GM11168 (cell line): ENCODE measurements around the gene RITA1.

Source experiments
- in situ Hi-C: fragments of 300-500 bp; cut with MboI; formaldehyde crosslinking; loops from one replicate; pipeline ENCODE4 v1.12.0; 2022; ENCODE audit warnings: low sequenced_read_pairs; ENCODE audit not compliant: unreplicated experiment

Gene RITA1

DNA sequence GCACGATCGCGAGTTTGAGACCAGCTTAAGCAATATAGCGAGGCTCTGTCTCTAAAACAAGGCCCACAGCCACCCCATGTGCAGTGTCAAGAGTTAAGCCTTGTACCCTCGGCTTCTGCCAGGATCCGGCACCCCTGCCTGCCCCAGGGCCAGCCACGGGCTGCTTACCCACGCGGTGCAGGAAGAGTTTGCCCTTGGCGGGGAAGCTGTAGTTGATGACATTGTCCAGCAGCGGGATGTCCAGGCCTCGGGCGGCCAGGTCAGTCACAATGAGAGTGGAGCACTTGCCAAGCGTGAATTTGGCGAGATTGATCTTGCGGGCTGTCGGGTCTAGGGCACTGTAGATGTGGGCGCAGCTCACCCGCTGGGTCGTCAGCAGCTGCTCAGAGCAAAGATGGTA lies 13.3 kb upstream of the RITA1 start:
- in situ Hi-C loops, result no loop called here

DNA sequence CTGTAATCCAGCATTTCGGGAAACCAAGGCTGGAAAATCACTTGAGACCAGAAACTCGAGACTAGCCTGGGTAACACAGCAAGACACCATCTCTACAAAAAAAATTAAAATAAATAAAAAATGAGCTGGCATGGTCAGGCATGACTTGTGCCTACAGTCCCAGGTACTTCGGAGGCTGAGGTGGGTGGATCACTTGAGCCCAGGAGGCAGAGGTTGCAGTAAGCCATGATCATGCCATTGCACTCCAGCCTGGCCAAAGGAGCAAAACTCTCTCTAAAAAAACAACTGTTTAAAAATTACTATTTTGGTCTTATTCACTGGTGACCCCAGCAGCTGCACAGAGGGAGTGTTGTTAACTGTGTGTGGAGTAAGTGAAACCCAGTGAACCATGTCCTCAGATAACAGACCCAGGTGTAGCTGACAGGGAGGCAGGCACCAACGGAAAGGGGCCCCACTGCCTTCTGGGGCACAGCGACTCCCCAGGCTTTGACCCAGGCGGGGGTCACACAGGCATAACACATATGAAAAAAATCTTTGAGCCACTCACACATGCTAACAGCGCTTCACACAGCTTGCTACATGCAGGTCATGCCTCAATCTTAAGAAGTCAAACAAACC lies 12.3 kb upstream of the RITA1 start:
- in situ Hi-C loops, result no loop called here

DNA sequence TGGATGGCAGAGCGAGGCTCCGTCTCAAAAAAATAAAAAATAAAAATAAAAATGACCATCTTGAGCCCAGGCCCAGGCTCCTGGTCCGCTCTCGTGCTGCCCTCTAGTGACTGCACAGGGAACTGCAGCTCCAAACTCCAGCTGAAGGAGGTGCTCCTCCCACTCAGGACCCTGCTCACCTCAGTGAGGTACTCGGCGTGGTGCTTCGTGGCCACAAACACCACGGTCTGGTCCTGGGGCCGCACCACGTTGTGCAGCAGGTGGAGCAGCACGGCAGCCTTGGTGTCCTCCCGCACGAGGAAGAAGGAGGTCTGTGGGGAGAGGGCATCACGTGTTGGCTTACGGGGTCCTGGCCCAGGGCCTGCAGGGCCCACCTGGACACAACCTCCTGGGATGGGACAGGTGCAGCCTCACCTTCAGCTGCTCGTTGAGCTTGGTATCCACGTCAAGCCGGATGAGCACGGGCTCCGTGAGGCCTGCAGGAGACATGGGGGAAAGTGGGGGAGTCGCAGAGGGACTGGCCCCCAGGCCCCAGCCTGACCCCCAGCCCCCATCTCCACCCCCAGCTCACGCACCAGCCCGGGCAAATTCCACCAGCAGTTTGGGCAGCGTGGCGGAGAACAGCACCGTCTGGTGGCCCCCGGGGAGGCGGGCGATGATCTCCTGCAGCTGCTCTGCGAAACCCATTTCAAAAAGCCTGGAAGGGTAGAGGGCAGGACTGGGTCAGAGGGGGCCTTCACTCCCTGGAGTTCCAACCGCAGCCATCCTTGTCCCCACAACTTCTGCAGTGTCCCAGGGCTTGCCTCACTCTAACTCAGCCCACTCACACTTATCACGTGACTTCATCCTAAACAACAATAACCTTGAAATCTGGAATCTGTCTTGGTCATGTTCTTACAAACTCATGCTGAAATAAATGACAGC lies 10.8 kb upstream of the RITA1 start:
- in situ Hi-C loops, result no loop called here

DNA sequence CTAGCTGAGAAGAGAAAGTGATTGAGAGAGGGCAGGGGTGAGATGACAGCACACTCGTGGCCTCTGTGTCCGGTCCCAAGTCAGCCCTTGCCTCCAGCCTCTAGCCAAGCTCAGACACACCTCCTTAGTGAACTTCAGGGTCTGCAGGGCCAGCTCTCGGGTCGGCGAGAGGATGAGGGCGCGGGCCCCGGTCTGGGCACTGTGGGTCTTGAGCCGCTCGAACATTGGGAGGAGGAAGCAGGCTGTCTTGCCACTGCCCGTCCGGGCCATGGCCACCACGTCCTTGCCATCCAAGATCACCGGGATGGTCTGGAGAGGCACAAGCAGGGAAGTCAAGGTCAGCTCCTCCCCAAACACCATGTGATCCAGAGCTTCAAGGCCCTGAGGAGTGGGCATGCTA lies 6.5 kb upstream of the RITA1 start:
- in situ Hi-C loops, result no loop called here

DNA sequence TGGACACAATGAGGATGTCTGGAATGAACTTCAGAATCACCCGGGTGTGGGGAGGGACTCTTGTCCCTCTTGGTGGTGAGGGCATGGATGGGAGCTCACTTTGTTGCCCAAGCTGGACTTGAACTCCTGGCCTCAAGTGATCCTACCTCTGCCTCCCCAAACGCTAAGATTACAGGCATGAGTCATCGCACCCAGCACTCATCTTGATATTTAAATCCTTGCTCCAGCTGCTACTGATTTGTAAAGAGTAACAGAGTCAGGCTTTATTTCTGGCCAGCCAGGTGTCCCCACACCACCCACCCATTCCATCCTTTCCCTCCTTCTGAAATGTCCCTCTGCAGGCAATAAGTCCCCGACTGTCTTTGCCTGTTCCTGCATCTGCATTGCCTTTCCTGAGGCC lies 5.2 kb upstream of the RITA1 start:
- in situ Hi-C loops, result no loop called here

DNA sequence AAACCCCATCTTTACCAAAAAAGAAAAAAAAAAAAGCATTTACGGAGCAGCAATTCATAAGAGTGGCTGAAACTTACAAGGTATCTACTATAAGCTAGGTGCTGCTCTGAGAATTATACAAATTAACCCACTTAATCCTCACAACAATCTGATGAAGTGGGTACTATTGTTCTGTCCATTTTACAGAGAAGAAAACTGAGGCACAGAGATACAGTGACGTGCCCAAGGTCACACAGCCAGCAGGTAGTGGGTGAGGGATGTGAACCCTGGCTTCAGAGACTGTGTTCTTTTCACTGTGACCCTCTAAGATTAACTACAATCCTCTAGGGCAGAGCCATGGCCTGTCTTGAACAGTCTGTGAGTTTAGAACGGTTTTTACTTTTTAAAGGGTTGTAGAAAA lies 3.5 kb upstream of the RITA1 start:
- in situ Hi-C loops, result no loop called here

DNA sequence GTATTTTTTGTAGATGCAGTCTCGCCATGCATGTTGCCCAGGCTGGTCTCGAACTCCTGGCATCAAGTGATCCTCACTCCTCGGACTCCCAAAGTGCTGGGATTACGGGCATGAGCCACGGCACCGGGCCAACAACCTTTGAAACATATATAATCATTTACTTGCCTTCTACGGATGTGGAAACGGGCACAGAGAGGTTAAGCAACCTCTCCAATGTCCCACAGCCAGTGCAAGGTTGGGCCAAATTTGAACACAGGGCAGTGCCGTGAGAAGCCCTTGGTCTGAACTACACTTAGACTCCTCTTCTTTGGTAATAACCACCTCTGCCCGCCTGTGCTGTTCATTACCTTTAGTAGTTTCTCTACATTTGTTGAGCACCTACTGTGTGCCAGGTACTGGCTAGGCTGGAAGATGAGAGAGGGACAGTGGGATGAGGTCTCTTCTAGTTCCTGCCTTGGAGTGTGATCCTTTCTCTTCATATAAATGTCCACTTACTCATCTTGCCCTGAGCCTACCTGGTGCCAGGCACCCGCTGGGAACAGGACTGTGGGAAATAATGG lies 2.4 kb upstream of the RITA1 start:
- in situ Hi-C loops, result no loop called here

DNA sequence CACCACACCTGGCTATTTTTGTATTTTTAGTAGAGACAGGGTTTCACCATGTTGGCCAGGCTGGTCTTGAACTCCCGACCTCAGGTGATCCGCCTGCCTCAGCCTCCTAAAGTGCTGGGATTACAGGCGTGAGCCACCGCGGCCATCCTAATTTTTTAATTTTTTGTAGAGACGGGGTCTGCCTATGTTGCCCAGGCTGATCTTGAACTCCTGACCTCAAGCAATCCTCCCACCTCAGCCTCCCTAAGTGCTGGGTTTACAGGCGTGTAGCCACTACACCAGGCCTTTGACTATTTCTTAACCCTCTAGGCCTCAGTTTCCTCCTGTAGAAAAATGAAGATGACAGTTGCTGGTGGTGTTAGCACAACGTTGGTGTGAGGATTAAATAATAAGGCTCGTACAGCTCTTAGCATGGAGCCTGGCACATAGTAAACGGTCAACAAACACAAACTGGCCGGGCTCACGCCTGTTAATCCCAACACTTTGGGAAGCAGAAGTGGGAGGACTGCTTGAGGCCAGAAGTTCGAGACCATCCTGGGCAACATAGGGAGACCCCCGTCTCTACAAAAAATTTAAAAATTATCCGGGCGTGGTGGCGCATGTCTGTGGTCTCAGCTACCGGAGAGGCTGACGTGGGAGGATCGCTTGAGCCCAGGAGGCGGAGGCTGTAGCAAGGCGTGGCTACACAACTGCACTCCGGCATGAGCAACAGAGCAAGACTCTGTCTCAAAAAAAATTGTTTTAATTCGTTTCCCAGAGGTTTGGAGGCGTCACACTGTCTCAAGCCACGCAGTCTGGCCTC lies 1.2 kb upstream of the RITA1 start:
- in situ Hi-C loops, result no loop called here

DNA sequence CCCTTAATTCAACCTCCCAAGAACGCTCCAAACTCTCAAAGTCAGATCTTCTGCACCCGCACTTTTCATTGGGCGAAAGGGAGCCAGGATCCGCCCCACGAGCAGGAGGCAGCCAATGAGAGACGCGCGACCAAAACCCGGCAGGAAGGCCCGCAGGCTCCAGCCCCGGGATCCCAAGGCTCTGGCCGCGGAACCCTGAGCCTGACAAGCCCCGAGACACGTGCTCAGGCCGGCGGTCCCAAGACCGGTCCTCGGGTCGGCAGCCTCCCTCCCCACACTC lies 681 bp upstream of the RITA1 start:
- in situ Hi-C loops, result no loop called here

DNA sequence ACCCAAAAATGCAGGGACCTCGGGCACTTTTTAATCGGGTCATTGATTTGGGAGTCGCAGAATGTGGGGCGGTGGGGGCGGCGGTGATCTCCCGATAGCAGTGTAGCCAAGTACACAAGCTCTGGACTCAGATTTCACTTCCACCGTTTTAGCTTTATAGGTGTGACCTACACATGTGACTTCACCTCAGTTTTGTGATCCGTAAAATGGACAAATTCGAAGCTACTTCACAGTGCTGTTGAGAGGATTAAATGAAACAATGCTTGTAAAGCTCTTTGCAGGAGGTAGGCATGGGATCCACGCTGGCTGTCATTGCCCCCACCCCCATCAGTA lies 478 bp downstream of the RITA1 start:
- in situ Hi-C loops, result no loop called here

DNA sequence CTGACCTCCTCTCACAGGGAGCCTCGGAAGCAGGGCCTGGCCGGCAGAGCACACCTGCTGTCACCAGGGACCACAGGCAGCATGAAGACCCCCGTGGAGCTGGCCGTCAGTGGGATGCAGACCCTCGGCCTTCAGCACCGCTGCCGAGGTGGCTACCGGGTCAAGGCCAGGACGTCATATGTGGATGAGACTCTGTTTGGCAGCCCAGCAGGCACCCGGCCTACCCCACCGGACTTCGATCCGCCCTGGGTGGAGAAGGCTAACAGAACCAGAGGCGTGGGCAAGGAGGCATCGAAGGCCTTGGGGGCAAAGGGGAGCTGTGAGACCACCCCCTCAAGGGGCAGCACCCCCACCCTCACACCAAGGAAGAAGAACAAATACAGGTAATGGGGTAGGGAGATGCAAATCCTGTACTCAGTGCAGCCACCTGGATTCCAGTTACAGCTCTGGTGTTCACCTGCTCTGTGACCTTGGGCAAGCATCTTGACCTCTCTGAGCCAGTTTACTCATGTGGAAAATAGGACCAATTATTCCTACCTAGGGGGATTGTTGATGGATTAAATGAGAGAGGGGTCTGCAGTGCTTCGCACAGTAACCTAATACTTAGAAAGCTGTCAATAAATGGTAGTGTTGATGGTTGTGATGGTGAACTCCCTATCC lies 1.3 kb downstream of the RITA1 start:
- in situ Hi-C loops, result no loop called here

DNA sequence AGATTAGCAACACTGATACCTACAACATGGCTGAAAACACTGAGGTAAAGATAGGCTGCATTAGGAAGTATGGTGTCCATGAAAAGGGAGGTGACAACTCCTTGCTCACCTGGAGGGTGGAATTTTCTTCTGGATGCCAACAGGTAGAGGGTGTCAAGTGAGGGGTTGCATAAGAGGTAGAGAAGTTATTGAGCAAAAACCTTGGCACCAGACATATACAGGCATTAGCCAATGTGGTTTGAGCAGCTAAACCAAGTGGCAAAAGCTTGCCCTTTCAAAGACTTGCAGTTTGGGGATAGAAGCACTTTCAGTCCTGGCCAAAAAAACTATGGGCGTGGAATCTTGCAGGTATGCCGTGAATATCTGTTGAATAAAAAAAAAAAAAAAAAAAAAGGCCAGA lies 3.8 kb downstream of the RITA1 start:
- in situ Hi-C loops, result no loop called here

DNA sequence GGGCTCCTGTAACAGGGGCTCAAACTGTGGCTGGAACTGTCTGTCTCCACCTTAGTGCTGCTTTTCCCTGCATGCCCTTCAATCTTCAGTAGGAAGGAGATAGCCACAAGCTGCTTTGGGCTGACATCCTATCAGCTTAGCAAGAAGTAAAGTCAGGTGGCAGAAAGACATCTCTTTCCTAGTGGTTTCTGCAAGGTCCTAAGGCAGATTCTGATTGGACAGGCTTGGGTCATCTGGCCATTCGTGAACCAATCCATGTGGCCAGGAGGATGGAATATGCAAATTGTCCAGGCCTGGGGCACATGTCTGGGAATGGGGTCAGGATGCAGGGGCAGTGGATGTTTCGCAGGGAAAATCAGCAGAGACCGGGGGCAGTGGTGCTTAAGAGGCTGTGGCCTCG lies 5.2 kb downstream of the RITA1 start:
- in situ Hi-C loops, result loop anchor here (10.0 kb wide), 1 partner anchor 234 kb away; the partner anchor contains the start of gene SDSL

DNA sequence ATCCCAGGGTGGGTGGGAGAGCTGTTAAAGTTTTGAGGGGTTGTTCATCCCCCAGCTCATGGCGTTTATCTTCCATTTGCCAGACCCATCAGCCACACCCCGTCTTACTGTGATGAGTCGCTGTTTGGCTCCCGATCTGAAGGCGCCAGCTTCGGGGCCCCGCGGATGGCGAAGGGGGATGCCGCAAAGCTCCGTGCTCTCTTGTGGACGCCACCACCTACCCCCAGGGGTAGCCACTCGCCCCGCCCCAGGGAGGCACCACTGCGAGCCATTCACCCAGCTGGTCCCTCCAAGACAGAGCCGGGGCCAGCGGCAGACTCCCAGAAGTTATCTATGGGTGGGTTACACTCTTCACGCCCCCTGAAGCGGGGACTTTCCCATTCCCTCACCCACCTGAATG lies 5.7 kb downstream of the RITA1 start:
- in situ Hi-C loops, result loop anchor here (10.0 kb wide), 1 partner anchor 234 kb away; the partner anchor contains the start of gene SDSL

DNA sequence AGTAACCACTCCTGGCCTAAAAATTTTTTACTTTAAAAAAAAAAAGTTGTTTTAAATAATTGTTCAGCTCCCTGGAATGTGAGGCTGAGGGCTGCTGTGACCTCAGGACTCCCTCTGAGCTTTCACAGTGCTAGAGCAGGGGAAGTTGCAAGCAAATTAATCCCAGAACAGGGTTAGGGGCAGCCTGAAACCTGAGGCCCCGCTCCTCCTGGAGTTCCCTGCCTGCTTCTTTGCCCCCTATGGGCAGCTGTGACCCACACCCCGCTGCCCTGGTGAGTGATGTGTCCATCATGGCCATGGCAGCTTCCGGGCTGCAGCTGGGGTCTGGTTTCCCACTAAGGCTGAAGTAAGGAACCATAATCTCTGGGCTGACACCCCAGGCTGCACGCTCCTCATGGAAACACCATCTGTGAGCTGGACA lies 9.5 kb downstream of the RITA1 start:
- in situ Hi-C loops, result loop anchor here (10.0 kb wide), 1 partner anchor 230 kb away; the partner anchor contains the start of gene SDSL

DNA sequence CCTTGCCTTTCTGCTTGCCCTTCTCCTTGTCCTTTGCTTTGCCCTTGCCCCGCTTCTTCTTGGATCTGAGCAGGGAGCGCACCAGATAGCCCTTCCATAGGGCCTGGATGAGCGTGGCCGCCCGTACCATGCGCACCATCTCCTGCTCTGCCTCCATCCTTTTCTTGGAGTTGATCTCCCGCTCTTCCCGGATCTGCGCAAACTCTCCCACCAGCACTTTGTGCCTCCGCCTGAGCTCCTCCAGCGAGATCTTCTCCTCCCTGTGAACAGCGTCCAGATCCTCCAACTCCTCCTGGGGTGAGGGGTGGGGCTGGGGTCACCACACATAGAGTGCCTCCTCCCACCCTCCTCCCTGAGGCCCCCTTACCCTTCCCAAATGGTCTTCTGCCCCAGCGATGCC lies 10.1 kb downstream of the RITA1 start:
- in situ Hi-C loops, result loop anchor here (10.0 kb wide), 1 partner anchor 229 kb away; the partner anchor contains the start of gene SDSL

DNA sequence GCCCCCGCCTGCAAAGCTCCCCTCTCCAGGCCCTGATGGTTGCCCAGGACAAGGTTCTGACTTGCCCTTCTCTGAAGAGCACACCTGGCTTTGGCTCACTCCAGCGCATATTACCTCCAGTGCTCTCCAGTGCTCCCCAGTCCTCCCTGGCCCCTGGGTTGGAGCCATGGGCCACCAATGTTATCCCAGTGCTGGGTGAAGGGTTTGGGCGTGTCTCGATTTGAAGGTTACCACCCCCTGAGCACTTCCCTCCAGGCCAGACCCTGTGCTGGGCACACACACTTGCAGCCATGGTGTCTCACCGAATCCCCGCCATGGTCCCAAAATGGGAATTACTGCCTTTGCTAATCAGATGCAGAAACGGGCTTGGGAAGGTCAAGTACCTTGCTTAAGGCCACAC lies 11.1 kb downstream of the RITA1 start:
- in situ Hi-C loops, result loop anchor here (10.0 kb wide), 1 partner anchor 228 kb away; the partner anchor contains the start of gene SDSL

DNA sequence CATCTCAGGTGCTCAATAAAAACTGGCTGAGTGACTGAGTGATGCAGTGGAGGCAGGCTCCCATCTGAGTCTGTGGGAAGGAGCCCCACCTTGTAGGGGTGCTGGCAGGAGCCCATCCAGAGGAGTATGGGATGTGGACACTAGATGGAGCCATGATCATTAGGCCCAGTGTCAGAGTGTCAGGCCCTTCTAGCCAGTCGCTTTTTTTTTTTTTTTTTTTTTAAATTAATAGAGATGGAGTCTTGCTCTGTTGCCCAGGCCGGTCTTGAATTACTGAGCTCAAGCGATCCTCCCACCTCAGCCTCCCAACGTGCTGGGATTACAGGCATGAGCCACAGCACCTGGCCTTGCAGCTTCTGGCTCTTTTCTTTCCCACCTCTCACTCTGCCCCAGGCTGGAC lies 11.5 kb downstream of the RITA1 start:
- in situ Hi-C loops, result loop anchor here (10.0 kb wide), 1 partner anchor 228 kb away; the partner anchor contains the start of gene SDSL

DNA sequence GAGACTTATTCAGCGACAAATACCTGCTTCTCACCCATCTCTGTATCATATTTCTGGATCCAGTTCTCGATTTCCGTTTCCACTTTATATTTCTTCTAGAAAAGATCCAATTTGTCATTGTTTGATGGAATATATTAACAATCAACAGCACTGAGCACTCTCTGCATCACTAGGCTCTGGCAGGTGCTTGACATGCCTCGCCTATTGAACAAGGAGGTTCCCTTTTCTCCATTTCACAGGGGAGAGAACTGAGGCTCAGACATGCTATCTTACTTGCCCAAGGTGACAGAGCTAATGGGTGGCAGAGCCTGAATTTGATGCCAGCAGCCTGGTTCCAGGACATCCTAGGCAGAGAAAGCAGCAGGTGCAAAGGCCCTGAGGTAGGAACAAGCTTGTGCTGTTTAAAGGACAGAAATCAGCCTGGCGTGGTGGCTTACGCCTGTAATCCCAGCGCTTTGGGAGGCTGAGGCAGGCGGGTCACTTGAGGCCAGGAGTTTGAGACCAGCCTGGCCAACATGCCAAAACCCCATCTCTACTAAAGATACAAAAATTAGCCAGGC lies 12.1 kb downstream of the RITA1 start:
- in situ Hi-C loops, result loop anchor here (10.0 kb wide), 1 partner anchor 227 kb away; the partner anchor contains the start of gene SDSL

DNA sequence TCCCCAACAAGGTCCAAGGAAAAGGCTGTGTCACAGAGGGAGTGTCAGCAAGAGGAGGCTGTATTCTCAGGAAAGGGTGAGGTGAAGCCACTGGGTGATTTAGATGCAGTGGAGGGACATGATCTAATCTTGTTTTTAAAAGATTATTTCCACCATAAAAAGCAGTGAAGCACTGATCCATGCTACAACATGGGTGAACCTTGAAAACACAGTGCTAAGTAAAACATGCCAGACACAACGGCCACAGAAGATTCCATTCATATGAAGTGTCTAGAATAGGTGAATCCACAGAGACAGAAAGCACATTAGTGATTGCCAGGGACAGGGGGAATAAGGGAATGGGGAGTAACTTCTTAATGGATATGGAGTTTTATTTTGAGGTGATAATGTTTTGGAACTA lies 12.8 kb downstream of the RITA1 start:
- in situ Hi-C loops, result loop anchor here (10.0 kb wide), 1 partner anchor 227 kb away; the partner anchor contains the start of gene SDSL
